ENCODE measurements around the gene FBLN5.

DNA sequence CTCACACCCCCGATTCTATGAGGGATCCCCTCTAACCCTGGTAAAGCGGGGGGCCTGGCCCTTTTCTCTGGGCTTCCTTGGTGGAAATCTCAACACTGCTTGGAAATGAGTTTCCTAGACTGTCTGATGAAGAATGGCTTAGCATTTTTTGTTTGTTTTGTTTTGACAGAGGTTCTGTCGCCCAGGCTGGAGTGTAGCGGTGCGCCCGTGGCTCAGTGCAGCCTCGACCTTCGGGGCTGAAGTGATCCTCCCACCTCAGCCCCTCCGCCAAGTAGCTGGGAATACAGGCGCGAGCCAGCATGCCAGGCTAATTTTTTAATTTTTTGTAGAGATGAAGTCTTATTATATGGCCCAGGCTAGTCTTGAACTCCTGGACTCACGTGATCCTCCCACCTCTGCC is 110.4 kb downstream of the FBLN5 start:
- TF ChIP-seq CTCF (IDR thresholded peaks at IDR 0.05) = no peak
- no peak for TF ChIP-seq POLR2A (IDR thresholded peaks at IDR 0.05)
- TF ChIP-seq POLR2AphosphoS5 (IDR thresholded peaks at IDR 0.05) = no peak

Data from breast epithelium (tissue), 3 donors.